ENCODE results near the gene FN3K.

- no peak for TF ChIP-seq CTCF (conservative IDR thresholded peaks at IDR 0.05; ENCODE audit: low read length)
- no peak for TF ChIP-seq EZH2phosphoT487 (IDR thresholded peaks at IDR 0.05; ENCODE audit: borderline replicate concordance)
Measured at GRCh38 chr17:82689077-82689476, 46.3 kb upstream of the FN3K start.

Data from Loucy (cell line).